GM12873 (cell line): Measurements from ENCODE around the gene PLXNA2.

Source experiments
- TF ChIP-seq, protein P1 (sequence below): IDR thresholded peaks from 2 replicates; pipeline ENCODE4 v1.5.1; 2012; ENCODE audit warnings: low read depth, mild to moderate bottlenecking, moderate library complexity, low read length, control low read depth; ENCODE audit not compliant: insufficient read depth; ENCODE audit errors: missing control alignments

Gene PLXNA2

DNA sequence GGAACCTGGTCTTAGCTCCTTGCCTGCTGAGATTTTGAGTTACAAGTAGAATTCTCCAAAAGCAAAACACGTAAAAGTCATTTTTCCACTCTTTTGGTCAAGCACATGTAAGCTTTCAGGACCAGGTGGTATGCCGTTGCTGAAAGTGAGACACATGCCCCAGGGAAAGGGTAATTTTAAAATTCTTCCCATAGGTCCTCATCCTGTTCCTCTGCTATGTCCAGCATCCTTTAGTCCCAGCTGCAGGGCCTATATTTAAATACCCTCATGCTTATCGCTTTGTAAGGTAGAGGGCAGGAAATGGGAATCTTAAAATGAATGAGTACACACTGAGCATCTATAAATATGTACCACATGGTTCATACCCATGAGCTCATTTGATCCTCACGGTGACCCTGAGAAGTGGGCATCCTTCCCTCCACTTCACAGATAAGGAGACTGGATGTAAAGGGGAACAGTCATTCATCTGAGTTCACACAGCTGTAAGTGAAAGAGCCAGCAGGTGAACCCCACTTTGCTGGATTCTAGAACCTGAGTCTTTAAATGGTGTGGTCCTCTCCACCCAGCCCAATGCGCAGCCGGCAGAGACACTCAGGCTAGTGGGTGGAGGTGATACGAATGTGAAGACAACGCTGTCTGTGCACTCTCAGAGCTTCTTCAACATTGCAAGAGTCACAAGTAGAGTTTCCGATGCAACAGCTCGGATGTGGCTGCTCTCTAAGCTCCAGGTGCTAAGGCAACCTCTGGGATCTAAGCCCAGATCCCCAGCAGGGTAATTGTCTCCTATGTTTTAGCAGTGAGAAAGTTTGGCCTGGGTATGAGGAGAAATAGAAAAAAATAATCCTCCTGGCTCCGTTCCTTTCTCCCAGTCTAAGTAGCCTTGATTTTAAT is 163.5 kb downstream of the PLXNA2 start:
- TF ChIP-seq, protein P1, sequence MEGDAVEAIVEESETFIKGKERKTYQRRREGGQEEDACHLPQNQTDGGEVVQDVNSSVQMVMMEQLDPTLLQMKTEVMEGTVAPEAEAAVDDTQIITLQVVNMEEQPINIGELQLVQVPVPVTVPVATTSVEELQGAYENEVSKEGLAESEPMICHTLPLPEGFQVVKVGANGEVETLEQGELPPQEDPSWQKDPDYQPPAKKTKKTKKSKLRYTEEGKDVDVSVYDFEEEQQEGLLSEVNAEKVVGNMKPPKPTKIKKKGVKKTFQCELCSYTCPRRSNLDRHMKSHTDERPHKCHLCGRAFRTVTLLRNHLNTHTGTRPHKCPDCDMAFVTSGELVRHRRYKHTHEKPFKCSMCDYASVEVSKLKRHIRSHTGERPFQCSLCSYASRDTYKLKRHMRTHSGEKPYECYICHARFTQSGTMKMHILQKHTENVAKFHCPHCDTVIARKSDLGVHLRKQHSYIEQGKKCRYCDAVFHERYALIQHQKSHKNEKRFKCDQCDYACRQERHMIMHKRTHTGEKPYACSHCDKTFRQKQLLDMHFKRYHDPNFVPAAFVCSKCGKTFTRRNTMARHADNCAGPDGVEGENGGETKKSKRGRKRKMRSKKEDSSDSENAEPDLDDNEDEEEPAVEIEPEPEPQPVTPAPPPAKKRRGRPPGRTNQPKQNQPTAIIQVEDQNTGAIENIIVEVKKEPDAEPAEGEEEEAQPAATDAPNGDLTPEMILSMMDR = no peak

DNA sequence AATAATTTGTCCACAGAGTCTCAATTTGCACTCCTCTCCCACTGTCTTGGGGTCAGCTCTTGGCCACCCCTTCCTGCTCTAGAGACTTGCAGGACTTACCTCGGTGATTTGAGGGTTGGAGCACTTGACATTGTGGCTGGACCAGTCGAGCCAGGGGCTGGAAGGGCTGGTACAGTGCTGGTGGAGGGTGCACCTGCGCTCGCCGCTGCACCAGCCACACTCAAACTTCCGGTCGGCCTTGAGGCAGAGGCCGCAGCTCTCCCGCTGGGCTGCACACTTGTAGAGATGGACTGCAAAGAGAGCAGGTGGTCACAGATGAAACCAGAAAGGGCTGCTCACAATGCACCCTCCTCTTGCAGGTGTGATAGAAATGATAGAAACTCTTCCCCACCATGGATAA is 165.0 kb downstream of the PLXNA2 start:
- TF ChIP-seq, protein P1 = no peak

DNA sequence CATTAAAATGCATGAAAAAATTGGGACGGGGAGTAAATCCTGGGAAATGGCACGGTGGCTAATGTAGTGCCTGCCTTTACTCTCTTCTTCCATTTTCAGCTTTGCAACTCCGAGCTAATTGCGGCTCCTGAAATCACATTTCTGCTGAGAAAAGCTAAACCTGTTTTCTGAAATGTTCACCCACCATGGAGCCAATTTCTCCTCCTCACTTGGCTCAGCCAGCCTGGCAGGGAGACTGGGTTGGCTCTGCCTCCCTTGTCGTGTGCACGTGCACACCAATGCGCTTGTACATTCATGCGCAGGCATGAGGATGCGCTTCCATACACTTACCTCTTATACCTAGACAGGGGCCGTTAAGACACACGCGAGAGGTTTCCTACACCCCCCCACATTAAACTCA is 165.4 kb downstream of the PLXNA2 start:
- TF ChIP-seq, protein P1 = no peak

DNA sequence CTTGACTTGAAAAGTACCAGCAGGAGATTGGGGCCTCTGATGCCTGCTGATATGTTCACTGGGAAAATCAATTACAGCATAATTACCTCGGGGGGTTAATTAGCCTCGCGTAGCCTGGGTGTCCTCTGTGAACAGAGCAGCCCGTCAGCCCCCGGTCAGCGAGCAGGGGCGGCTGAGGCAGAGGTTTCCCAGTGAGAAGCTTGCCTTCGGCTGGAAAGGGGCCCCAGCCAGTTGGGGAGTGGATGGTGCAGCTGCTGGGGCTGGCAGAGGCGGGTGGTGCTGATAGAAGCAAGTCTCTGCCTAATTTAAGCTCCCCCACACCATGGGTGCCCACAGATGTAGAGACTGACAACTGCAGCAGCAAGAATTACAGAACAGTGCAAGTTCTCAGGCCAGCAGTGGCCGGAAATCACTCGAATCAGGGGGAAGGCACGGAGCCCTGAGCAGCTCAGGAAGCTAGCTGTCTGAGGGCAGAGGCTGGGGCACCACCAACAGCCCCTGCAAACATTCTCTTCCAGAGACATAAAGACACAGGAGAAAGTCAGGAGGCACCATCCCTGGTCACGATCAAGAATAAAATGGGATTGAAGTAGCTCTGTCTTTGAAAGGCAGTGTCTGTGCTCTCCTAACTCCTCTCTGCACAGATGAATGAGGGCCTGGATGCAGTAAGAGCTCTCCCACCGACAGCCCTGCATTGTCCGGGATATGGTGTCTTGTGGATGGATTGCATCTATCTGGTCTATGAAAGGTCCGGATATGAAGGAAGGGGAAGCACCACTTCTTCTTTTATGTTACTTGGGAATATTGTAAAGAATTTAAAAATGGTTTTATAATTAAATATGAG is 166.7 kb downstream of the PLXNA2 start:
- TF ChIP-seq, protein P1 = no peak

DNA sequence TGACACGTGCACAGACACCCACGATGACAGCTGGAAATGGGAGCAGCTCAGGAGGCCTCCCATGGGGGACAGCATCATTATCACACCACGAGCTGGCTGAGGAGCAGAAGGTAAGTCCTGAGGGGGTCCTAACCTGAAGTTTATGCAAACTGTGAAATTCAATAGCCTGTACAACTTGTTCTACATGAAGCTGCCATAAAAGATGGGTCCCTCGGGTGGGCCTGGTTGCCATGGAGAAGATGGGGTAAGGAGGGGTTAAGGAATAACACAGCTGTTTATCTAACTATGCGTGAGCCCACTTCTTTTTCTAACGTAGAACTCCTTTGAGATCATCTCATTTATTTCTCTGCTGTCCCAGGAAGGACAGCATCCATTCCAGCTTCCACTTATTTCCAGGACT is 169.8 kb downstream of the PLXNA2 start:
- TF ChIP-seq, protein P1 = no peak

DNA sequence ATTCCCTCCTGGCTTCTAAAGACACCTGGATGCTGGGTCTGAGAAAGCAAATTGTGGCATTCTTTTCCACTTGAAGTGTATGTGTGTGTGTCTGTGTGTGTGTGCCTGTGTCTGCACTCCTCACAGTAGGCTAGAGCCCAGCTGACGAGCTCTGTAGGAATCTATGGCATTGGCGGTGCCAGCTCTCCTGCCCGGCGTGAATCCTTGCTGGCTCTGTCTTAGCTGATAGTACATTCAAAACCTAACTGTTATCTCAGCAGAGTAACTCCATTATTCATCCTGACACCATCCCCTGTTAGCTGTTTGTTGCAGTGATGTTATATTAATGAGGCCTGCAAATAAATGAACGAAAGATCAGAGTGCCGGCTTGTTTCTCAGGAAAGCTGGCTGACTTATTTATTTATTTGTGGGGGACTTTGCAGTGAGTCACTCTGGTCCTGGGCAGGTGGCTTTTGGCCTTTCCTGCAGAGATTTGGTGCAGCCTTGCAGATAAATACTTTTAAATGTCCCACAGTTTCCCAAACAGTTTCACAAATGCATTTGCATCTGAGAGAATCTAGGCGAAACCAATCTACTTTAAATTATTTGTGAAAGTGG is 172.7 kb downstream of the PLXNA2 start:
- TF ChIP-seq, protein P1 = no peak

DNA sequence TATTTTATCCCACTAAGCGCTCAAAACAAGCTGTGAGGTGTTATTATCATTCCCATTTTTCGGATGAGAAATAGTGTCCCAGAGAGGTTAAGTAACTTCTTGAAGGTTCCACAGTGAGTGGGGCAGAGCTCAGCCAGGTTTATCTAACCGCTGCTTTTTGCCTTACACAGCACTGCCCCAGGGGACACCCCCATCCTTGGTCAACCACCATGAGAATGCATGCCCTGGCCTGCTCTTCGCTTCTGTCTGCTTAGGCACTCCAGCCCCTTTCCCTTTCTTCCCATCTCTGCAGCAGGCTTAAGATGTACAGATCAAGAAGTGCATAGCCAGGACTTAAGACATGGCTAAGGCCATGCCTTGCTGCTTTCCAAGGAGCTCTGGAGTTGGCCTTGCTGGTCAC is 174.3 kb downstream of the PLXNA2 start:
- TF ChIP-seq, protein P1 = no peak
